H9 (cell line): ENCODE data around the gene RNF175. TPM values are rescaled to one million over a fixed set of nuclear protein-coding genes. Genes with fewer than 3 reads are reported as not detected.
A peak's percentile ranks its signal among the peaks of the same experiment; 100 is the strongest.

Experiments
- DNase-seq: peaks from one replicate; pipeline ENCODE4 v3.0.0-alpha.2; 2017
- H2AFZ ChIP-seq: one replicate; pipeline ENCODE4 v1.6.1; 2013; ENCODE audit warnings: mild to moderate bottlenecking, low read length, control low read depth, moderate library complexity
- H2AK5ac ChIP-seq: 2 replicates; pipeline ENCODE4 v1.6.1; 2013; ENCODE audit warnings: low read length, control low read depth, mixed read lengths; ENCODE audit not compliant: insufficient read length
- H2BK120ac ChIP-seq: one replicate; pipeline ENCODE4 v1.6.1; 2013; ENCODE audit warnings: low read depth, mild to moderate bottlenecking, low read length, control low read depth, inconsistent platforms; ENCODE audit not compliant: poor library complexity, severe bottlenecking
- H2BK12ac ChIP-seq: 2 replicates; pipeline ENCODE4 v1.6.1; 2013; ENCODE audit warnings: low read length, control low read depth, mixed read lengths, low read depth; ENCODE audit not compliant: insufficient read length
- H2BK15ac ChIP-seq: 2 replicates; pipeline ENCODE4 v1.6.1; 2013; ENCODE audit warnings: low read depth, low read length, control low read depth
- H2BK20ac ChIP-seq: one replicate; pipeline ENCODE4 v1.6.1; 2013; ENCODE audit warnings: low read depth, mild to moderate bottlenecking, low read length, control low read depth, inconsistent platforms; ENCODE audit not compliant: poor library complexity, severe bottlenecking
- H2BK5ac ChIP-seq: 2 replicates; pipeline ENCODE4 v1.6.1; 2013; ENCODE audit warnings: low read length, control low read depth, mixed read lengths; ENCODE audit not compliant: insufficient read length
- H3K14ac ChIP-seq: 2 replicates; pipeline ENCODE4 v1.6.1; 2013; ENCODE audit warnings: low read length, control low read depth; ENCODE audit not compliant: insufficient read depth
- H3K18ac ChIP-seq: 2 replicates; pipeline ENCODE4 v1.6.1; 2013; ENCODE audit warnings: low read depth, mild to moderate bottlenecking, mixed read lengths, low read length, control low read depth; ENCODE audit not compliant: insufficient read length
- H3K23ac ChIP-seq: 2 replicates; pipeline ENCODE4 v1.6.1; 2013; ENCODE audit warnings: low read length, control low read depth, mixed read lengths, low read depth; ENCODE audit not compliant: insufficient read length
- H3K23me2 ChIP-seq: 2 replicates; pipeline ENCODE4 v1.6.1; 2013; ENCODE audit warnings: low read depth, mild to moderate bottlenecking, mixed read lengths, low read length, control low read depth; ENCODE audit not compliant: insufficient read length, poor library complexity, severe bottlenecking
- H3K27ac ChIP-seq: 2 replicates; pipeline ENCODE4 v1.5.1; 2013; ENCODE audit warnings: low read length, control low read depth, mixed read lengths, low read depth; ENCODE audit not compliant: insufficient read length
- H3K27me3 ChIP-seq: 2 replicates; pipeline ENCODE4 v1.6.1; 2013; ENCODE audit warnings: low read length, control low read depth, inconsistent platforms; ENCODE audit not compliant: insufficient read depth
- H3K4ac ChIP-seq: 2 replicates; pipeline ENCODE4 v1.6.1; 2013; ENCODE audit warnings: low read depth, mild to moderate bottlenecking, control low read depth, inconsistent platforms, low read length, moderate library complexity
- H3K4me1 ChIP-seq: 2 replicates; pipeline ENCODE4 v1.6.1; 2013; ENCODE audit warnings: low read length, control low read depth, inconsistent platforms; ENCODE audit not compliant: insufficient read depth
- H3K4me2 ChIP-seq: 2 replicates; pipeline ENCODE4 v1.6.1; 2013; ENCODE audit warnings: low read length, control low read depth, mixed read lengths; ENCODE audit not compliant: insufficient read length, insufficient read depth
- H3K56ac ChIP-seq: 2 replicates; pipeline ENCODE4 v1.6.1; 2013; ENCODE audit warnings: low read depth, mild to moderate bottlenecking, mixed read lengths, low read length, control low read depth; ENCODE audit not compliant: insufficient read length
- H3K79me1 ChIP-seq: 2 replicates; pipeline ENCODE4 v1.6.1; 2013; ENCODE audit warnings: low read depth, mild to moderate bottlenecking, moderate library complexity, low read length, control low read depth, inconsistent platforms; ENCODE audit not compliant: insufficient read depth, poor library complexity, severe bottlenecking
- H3K79me2 ChIP-seq: 2 replicates; pipeline ENCODE4 v1.6.1; 2013; ENCODE audit warnings: low read length, control low read depth, inconsistent platforms; ENCODE audit not compliant: insufficient read depth
- H3K9ac ChIP-seq: 2 replicates; pipeline ENCODE4 v1.6.1; 2013; ENCODE audit warnings: low read length, control low read depth, mixed read lengths; ENCODE audit not compliant: insufficient read length; ENCODE audit errors: extremely low read depth
- H3K9me3 ChIP-seq: one replicate; pipeline ENCODE4 v1.6.1; 2013; ENCODE audit warnings: low read depth, low read length, inconsistent platforms; ENCODE audit not compliant: control insufficient read depth
- H3T11ph ChIP-seq: one replicate; pipeline ENCODE4 v1.6.1; 2013; ENCODE audit warnings: mild to moderate bottlenecking, low read length, control low read depth, inconsistent platforms
- H4K20me1 ChIP-seq: one replicate; pipeline ENCODE4 v1.6.1; 2013; ENCODE audit not compliant: control insufficient read depth, insufficient read length, insufficient read depth
- H4K5ac ChIP-seq: 2 replicates; pipeline ENCODE4 v1.6.1; 2013; ENCODE audit warnings: low read depth, mild to moderate bottlenecking, mixed read lengths, low read length, control low read depth; ENCODE audit not compliant: insufficient read length
- H4K8ac ChIP-seq: replicated peaks from 2 replicates; pipeline ENCODE4 v1.6.1; 2013; ENCODE audit warnings: low read length, control low read depth, mixed read lengths, low read depth; ENCODE audit not compliant: insufficient read length
- H4K91ac ChIP-seq: 2 replicates; pipeline ENCODE4 v1.6.1; 2013; ENCODE audit warnings: low read depth, mild to moderate bottlenecking, moderate library complexity, mixed read lengths, low read length, control low read depth; ENCODE audit not compliant: insufficient read length
- H3K27ac Mint-ChIP-seq, 3 experiments: 2 replicates in 2 of 3; 3 replicates in 1 of 3; pipeline ENCODE4 v1.8.0; 2020 to 2021; ENCODE audit warnings: mixed read lengths in 3 of 3, mild to moderate bottlenecking in 1 of 3, moderate library complexity in 1 of 3
- H3K27me3 Mint-ChIP-seq: 2 replicates; pipeline ENCODE4 v1.8.0; 2021; ENCODE audit warnings: low read depth, mild to moderate bottlenecking, moderate library complexity, mixed read lengths
- H3K36me3 Mint-ChIP-seq, 3 experiments: 2 replicates in 2 of 3; 3 replicates in 1 of 3; pipeline ENCODE4 v1.8.0; 2020 to 2021; ENCODE audit warnings: low read depth in 3 of 3, mixed read lengths in 3 of 3; ENCODE audit not compliant: insufficient read depth in 1 of 3
- H3K4me1 Mint-ChIP-seq, 2 experiments: 2 replicates each; pipeline ENCODE4 v1.8.0; 2020; ENCODE audit warnings: mixed read lengths in 2 of 2
- H3K4me3 Mint-ChIP-seq, 2 experiments: 2 replicates in 1 of 2; 3 replicates in 1 of 2; pipeline ENCODE4 v1.8.0; 2020 to 2021; ENCODE audit warnings: mild to moderate bottlenecking in 2 of 2, mixed read lengths in 2 of 2, moderate library complexity in 1 of 2
- H3K9me3 Mint-ChIP-seq, 2 experiments: 2 replicates in 1 of 2; 3 replicates in 1 of 2; pipeline ENCODE4 v1.8.0; 2020; ENCODE audit warnings: mild to moderate bottlenecking in 2 of 2, mixed read lengths in 2 of 2, moderate library complexity in 1 of 2
- WGBS: extraction: QIAGEN DNeasy Blood & Tissue Kit; methylation state at CpG from one replicate; pipeline ENCODE4 v1.1.7; 2013; ENCODE audit warnings: missing lambda C conversion rate, low lambda C conversion rate, mixed read lengths; ENCODE audit not compliant: insufficient read length; ENCODE audit errors: extremely low coverage; 5-methylcytosine and 5-hydroxymethylcytosine counted together
- total RNA-seq: library from RNA; stranded (reverse); gene quantifications from 2 replicates; pipeline ENCODE4 v1.2.1, GENCODE V29; 2021
- TF ChIP-seq, protein P1 (sequence below): fragments of 200-600 bp; sonication (generic); conservative IDR thresholded peaks from 3 replicates; pipeline ENCODE4 v1.8.0; 2021; ENCODE audit warnings: antibody characterized with exemption, mild to moderate bottlenecking

Gene RNF175
- total RNA-seq, 1 experiment from 2014 or later, result 4.3 TPM

DNA sequence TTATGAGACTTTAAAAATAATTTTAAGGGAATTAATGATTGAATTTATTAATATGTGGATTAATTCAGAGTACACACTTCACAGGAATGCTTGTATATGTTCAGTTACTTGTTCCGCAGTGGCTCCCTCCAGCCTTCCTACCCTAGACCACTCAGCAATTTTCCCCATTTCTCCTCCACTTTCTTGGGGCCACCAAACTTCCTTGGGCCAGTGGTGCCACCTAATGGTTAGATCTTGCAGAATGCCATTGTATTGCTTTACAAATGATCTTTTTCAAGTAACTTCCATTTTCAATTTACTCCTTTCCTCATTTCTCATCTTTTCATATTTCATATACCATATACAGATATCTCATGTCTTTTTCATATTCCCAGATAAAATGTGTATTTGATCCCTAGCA is 3.6 kb upstream of the RNF175 start:
- no peak overlapping the region for H3K23ac ChIP-seq
- no peak overlapping the region for H3K14ac ChIP-seq
- H3K9me3 ChIP-seq, result no peaks in the 10 kb centered on the region
- no peak overlapping the region for H2BK5ac ChIP-seq
- H2BK20ac ChIP-seq, result no peak overlapping the region
- no peak overlapping the region for H4K5ac ChIP-seq
- H4K8ac ChIP-seq, result no peak overlapping the region
- no peak overlapping the region for H3T11ph ChIP-seq
- H3K4me3 Mint-ChIP-seq, result no peak overlapping the region
- H3K9me3 Mint-ChIP-seq, result no peaks in the 10 kb centered on the region
- TF ChIP-seq, protein P1, sequence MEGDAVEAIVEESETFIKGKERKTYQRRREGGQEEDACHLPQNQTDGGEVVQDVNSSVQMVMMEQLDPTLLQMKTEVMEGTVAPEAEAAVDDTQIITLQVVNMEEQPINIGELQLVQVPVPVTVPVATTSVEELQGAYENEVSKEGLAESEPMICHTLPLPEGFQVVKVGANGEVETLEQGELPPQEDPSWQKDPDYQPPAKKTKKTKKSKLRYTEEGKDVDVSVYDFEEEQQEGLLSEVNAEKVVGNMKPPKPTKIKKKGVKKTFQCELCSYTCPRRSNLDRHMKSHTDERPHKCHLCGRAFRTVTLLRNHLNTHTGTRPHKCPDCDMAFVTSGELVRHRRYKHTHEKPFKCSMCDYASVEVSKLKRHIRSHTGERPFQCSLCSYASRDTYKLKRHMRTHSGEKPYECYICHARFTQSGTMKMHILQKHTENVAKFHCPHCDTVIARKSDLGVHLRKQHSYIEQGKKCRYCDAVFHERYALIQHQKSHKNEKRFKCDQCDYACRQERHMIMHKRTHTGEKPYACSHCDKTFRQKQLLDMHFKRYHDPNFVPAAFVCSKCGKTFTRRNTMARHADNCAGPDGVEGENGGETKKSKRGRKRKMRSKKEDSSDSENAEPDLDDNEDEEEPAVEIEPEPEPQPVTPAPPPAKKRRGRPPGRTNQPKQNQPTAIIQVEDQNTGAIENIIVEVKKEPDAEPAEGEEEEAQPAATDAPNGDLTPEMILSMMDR, result peak; percentile 79
- no peaks in the 10 kb centered on the region for H3K79me2 ChIP-seq
- no CpG with 5 or more reads among the region's 1 CpG for WGBS
- H3K23me2 ChIP-seq, result peaks cover 11% of the 10 kb centered on the region
- no peak overlapping the region for H3K56ac ChIP-seq
- no peaks in the 10 kb centered on the region for H3K36me3 Mint-ChIP-seq
- H2AFZ ChIP-seq, result no peak overlapping the region
- no peak for DNase-seq
- no peak overlapping the region for H2AK5ac ChIP-seq
- no peak overlapping the region for H2BK15ac ChIP-seq
- no peaks in the 10 kb centered on the region for H4K20me1 ChIP-seq
- H3K27me3 Mint-ChIP-seq, result peaks cover 30% of the 10 kb centered on the region
- H3K27me3 ChIP-seq, result no peaks in the 10 kb centered on the region
- peaks cover 26 to 29% of the 10 kb centered on the region in 2 experiments for H3K4me1 Mint-ChIP-seq
- H4K91ac ChIP-seq, result no peak overlapping the region
- H2BK120ac ChIP-seq, result no peak overlapping the region
- no peak overlapping the region for H3K9ac ChIP-seq
- no peak overlapping the region for H2BK12ac ChIP-seq
- peak overlapping the region in 1 of 3 experiments; percentile 8; a peak in 2 of 7 replicates for H3K27ac Mint-ChIP-seq
- H3K4ac ChIP-seq, result no peak overlapping the region
- H3K4me2 ChIP-seq, result no peak overlapping the region
- H3K18ac ChIP-seq, result no peak overlapping the region
- H3K4me1 ChIP-seq, result peaks cover 1% of the 10 kb centered on the region
- H3K27ac ChIP-seq, result no peak overlapping the region
- H3K79me1 ChIP-seq, result no peaks in the 10 kb centered on the region
